Thymus (tissue), 11 donors: ENCODE measurements around the gene CDH13. TPM values are rescaled to one million over a fixed set of nuclear protein-coding genes. Genes with fewer than 3 reads are reported as not detected.

ENCODE experiments used
- DNase-seq, 9 donors: peaks; one replicate each; pipeline ENCODE4 v3.0.0-alpha.2; 2013; ENCODE audit warnings: low spot score in 9 of 9, low read depth in 6 of 9, missing footprints in 1 of 9
- H3K27ac ChIP-seq, 2 donors: one replicate each; pipeline ENCODE4 v1.5.1; 2013; ENCODE audit warnings: control low read depth in 1 of 2, low read depth in 1 of 2, low read length in 1 of 2, mild to moderate bottlenecking in 1 of 2, moderate library complexity in 1 of 2
- H3K27me3 ChIP-seq, 2 donors: one replicate each; pipeline ENCODE4 v1.5.1; 2013; ENCODE audit warnings: low read length in 1 of 2; ENCODE audit not compliant: control insufficient read depth in 2 of 2, insufficient read depth in 1 of 2
- H3K36me3 ChIP-seq, 2 donors: one replicate each; pipeline ENCODE4 v1.5.1; 2013; ENCODE audit warnings: low read length in 1 of 2, mild to moderate bottlenecking in 1 of 2, moderate library complexity in 1 of 2; ENCODE audit not compliant: control insufficient read depth in 2 of 2, insufficient read depth in 2 of 2
- H3K4me1 ChIP-seq, 2 donors: one replicate each; pipeline ENCODE4 v1.5.1; 2013; ENCODE audit warnings: low read length in 2 of 2; ENCODE audit not compliant: control insufficient read depth in 2 of 2, insufficient read depth in 2 of 2
- H3K4me3 ChIP-seq, 2 donors: one replicate each; pipeline ENCODE4 v1.5.1; 2013; ENCODE audit warnings: low read length in 2 of 2, control low read depth in 1 of 2, mild to moderate bottlenecking in 1 of 2
- H3K9me3 ChIP-seq, 2 donors: one replicate each; pipeline ENCODE4 v1.5.1; 2013; ENCODE audit warnings: low read length in 1 of 2, mild to moderate bottlenecking in 1 of 2; ENCODE audit not compliant: control insufficient read depth in 2 of 2, insufficient read depth in 1 of 2
- WGBS: extraction: QIAGEN DNeasy Blood & Tissue Kit; methylation state at CpG from one replicate; pipeline ENCODE4 v1.1.7; 2013; 5-methylcytosine and 5-hydroxymethylcytosine counted together
- polyA plus RNA-seq: library from polyadenylated mRNA; stranded (reverse); fragments of 200-250 nt; gene quantifications from one replicate; pipeline ENCODE4 v1.2.3, GENCODE V29; 2013
- total RNA-seq: library from RNA; stranded (reverse); fragments of 120-200 nt; gene quantifications from one replicate; pipeline ENCODE4 v1.2.4, GENCODE V29; 2013
- donor health status: healthy.

CDH13 gene
- total and polyA plus RNA-seq, 2 donors, result 1.5 to 3.7 TPM

GRCh38 chr16:82855471-82855870 lies 228.7 kb downstream of the CDH13 start:
- no peak overlapping the region for H3K4me3 ChIP-seq
- no peak overlapping the region for H3K27ac ChIP-seq
- no peaks in the 10 kb centered on the region for H3K36me3 ChIP-seq
- WGBS, result 96% methylated on average over 5 of the region's 5 CpGs
- no peaks in the 10 kb centered on the region for H3K27me3 ChIP-seq
- no peak for DNase-seq
- no peaks in the 10 kb centered on the region for H3K9me3 ChIP-seq
- H3K4me1 ChIP-seq, result no peaks in the 10 kb centered on the region

DNA sequence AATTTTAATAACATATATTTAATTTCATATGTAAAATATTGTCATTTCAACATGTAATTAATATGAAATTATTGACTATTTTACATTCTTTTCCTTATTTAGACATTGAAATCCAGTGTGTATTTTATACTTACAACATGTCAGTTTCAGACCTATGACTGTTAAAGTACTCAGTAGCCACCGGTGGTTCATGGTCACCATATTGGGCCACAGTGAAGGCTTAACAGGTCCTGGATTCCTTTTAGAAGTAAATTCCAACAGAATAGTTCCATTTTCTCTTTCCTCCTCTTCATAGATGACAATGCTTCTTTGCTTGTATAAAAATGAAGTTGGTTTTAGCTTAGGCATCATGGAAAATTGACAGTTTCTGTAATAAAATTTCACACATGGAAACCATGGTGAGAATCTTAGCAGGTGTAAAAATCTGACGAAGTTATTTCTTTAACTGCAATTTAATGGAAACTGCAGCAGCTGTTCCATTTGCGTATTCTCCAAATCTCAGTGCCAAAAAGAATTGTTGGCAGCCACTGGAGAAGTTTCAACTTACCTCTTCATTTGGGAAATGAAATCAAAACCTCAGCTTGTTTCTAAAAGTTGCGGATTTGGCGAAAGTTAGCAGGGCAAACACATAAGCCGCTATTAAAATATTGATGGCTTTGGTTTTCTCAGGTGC lies 231.1 kb downstream of the CDH13 start:
- Histone ChIP-seq H3K36me3 (no peaks in the 10 kb centered on the region), H3K9me3 (no peaks in the 10 kb centered on the region), H3K4me3 (no peak overlapping the region), H3K4me1 (no peaks in the 10 kb centered on the region), H3K27ac (no peak overlapping the region), H3K27me3 (no peaks in the 10 kb centered on the region)
- 96% methylated on average over 6 of the region's 6 CpGs for WGBS
- DNase-seq, result no peak

DNA sequence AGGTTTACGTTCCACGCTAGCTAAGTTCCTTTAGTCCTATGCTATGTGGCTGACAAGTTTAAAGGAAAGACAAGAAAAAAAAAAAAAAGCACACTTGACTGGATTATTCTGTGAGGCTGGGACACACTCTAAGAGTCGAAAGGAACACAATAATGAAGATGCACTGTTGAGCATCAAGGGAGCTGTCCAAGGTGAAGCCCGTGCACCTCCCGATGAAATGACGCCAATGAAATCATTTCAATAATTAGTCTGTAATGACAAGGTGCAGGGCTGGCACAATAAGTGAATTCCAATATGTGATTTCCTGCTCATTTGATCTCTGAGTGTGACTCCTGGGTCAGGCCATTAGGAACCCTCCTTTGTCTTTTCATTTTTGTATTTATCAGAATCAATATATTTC lies 232.9 kb downstream of the CDH13 start:
- no peak overlapping the region for H3K4me3 ChIP-seq
- H3K27ac ChIP-seq, result no peak overlapping the region
- H3K27me3 ChIP-seq, result no peaks in the 10 kb centered on the region
- no peaks in the 10 kb centered on the region for H3K36me3 ChIP-seq
- WGBS, result 82% methylated on average over 6 of the region's 6 CpGs
- no peak for DNase-seq
- H3K4me1 ChIP-seq, result no peaks in the 10 kb centered on the region
- no peaks in the 10 kb centered on the region for H3K9me3 ChIP-seq

GRCh38 chr16:82860071-82860470 lies 233.3 kb downstream of the CDH13 start:
- H3K4me3 ChIP-seq, result no peak overlapping the region
- H3K4me1 ChIP-seq, result no peaks in the 10 kb centered on the region
- H3K27me3 ChIP-seq, result no peaks in the 10 kb centered on the region
- DNase-seq, result no peak
- no peaks in the 10 kb centered on the region for H3K9me3 ChIP-seq
- no peak overlapping the region for H3K27ac ChIP-seq
- 93% methylated on average over 7 of the region's 7 CpGs for WGBS
- H3K36me3 ChIP-seq, result no peaks in the 10 kb centered on the region

GRCh38 chr16:82862057-82862456 lies 235.3 kb downstream of the CDH13 start:
- Histone ChIP-seq H3K9me3 (peaks cover 0 to 4% of the 10 kb centered on the region in 2 donors), H3K4me1 (no peaks in the 10 kb centered on the region), H3K36me3 (no peaks in the 10 kb centered on the region), H3K27me3 (no peaks in the 10 kb centered on the region), H3K27ac (no peak overlapping the region), H3K4me3 (no peak overlapping the region)
- 85% methylated on average over 1 of the region's 1 CpG for WGBS
- DNase-seq, result no peak

DNA sequence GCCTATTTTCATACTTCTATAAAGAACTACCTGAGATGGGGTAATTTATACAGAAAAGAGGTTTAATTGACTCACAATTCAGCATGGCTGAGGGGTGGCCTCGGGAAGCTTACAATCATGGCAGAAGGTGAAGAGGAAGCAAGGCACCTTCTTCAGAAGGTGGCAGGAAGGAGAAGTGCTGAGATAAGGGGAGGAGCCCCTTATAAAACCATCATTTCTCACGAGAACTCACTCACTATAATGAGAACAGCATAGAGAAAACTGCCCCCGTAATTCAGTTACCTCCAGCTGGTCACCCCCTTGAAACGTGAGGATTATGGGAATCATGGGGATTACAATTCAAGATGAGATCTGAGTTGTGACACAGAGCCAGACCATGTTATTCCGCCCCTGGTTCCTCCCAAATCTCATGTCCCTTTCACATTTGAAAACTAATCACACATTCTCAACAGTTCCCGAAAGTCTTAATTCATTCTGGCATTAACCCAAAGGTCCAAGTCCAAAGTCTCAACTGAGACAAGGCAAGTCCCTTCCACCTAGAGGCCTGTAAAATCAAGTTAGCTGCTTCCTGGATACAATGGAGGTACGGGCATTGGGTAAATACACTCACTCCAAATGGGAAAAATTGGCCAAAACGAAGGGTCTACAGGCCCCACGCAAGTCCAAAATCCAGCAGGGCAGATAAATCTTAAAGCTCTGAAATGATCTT lies 237.7 kb downstream of the CDH13 start:
- H3K9me3 ChIP-seq, result peaks cover 0 to 4% of the 10 kb centered on the region in 2 donors
- no peaks in the 10 kb centered on the region for H3K36me3 ChIP-seq
- no peak overlapping the region for H3K27ac ChIP-seq
- no peak for DNase-seq
- H3K4me1 ChIP-seq, result no peaks in the 10 kb centered on the region
- WGBS, result 89% methylated on average over 9 of the region's 9 CpGs
- H3K4me3 ChIP-seq, result no peak overlapping the region
- H3K27me3 ChIP-seq, result no peaks in the 10 kb centered on the region

- Histone ChIP-seq H3K27me3 (no peaks in the 10 kb centered on the region), H3K4me1 (no peaks in the 10 kb centered on the region), H3K4me3 (no peak overlapping the region), H3K36me3 (no peaks in the 10 kb centered on the region), H3K9me3 (peaks cover 0 to 4% of the 10 kb centered on the region in 2 donors), H3K27ac (no peak overlapping the region)
- no peak for DNase-seq
- WGBS, result 78% methylated on average over 4 of the region's 4 CpGs
Observed at GRCh38 chr16:82865412-82865811, 238.6 kb downstream of the CDH13 start.

GRCh38 chr16:82867485-82867884 lies 240.7 kb downstream of the CDH13 start:
- no peaks in the 10 kb centered on the region for H3K36me3 ChIP-seq
- no peak overlapping the region for H3K4me3 ChIP-seq
- H3K9me3 ChIP-seq, result peaks cover 0 to 4% of the 10 kb centered on the region in 2 donors
- no peaks in the 10 kb centered on the region for H3K4me1 ChIP-seq
- no peak overlapping the region for H3K27ac ChIP-seq
- H3K27me3 ChIP-seq, result no peaks in the 10 kb centered on the region
- no peak for DNase-seq
- WGBS, result 82% methylated on average over 1 of the region's 1 CpG

GRCh38 chr16:82874271-82874670 lies 247.5 kb downstream of the CDH13 start:
- H3K4me3 ChIP-seq, result no peak overlapping the region
- H3K9me3 ChIP-seq, result no peaks in the 10 kb centered on the region
- H3K36me3 ChIP-seq, result no peaks in the 10 kb centered on the region
- no peaks in the 10 kb centered on the region for H3K4me1 ChIP-seq
- DNase-seq, result no peak
- H3K27ac ChIP-seq, result no peak overlapping the region
- 63% methylated on average over 7 of the region's 7 CpGs for WGBS
- H3K27me3 ChIP-seq, result no peaks in the 10 kb centered on the region
